Ureter (tissue), 1 donor: Measurements from ENCODE around the gene ACTL10. TPM values are rescaled to one million over a fixed set of nuclear protein-coding genes. Genes with fewer than 3 reads are reported as not detected.
"Not testable (repeated sequence)": the region's sequence is repeated elsewhere in the genome, so short reads cannot be mapped to it uniquely, and the experiment has no call there.

Source experiments
- DNase-seq: peaks from one replicate; pipeline ENCODE4 v3.0.0-alpha.2; 2020; ENCODE audit warnings: low spot score
- total RNA-seq: library from RNA; stranded (reverse); gene quantifications from one replicate; pipeline ENCODE4 v1.2.4, GENCODE V29; 2023
- donor health status: DM: yes; HTN: yes; CAD: no.

The ACTL10 gene
- 3.6 TPM for total RNA-seq

DNA sequence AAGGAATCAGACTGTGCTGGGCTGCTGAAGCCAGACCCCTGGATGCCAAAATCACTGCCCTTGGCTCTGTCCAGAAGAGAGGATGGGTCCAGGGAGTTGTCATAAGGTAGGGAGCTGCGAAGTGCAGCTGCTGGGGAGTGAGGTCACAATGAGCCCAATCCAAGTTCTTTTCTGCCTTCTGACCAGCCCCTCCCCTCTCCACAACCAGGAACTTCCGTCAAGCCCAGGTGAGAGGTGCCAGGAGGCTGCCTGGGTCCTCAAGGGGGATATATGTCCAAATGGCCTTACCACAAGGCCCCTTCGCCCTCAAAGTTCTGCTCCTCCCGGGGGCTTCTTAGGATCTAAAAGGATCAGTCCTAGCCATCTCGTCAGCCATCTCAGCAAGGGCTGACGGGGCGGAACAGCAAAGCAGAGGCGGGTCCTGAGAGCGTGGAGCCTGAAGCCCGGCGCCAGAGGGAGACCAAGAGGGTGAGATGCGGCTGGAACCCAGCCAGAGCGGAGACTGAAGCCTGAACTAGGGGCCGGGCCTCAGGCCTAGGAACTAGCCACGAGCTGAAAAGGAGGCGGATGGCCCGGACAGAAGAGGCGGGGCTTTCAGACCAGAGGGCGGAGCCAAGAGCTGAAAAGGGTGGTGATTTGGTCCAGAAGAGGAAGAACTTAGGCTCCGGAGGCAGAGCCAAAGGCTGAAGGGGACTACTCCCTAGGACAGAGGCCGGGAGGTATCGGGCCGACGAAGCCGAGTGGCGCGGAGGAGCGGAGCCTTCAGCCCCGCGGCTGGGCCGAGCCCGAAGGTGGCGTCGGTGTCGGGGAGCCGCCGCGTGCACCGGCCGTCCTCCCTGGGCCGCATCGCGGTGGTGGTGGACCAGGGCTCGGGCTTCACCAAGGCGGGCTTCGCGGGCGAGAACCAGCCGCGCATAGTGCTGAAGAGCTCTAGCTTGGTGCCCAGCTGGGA is at the start of gene ACTL10:
Gene ACTL10 (plus strand): TSS at position 651 of the 952 bp plus-strand sequence. CDS start 555 bp downstream, outside the sequence.
- DNase-seq = peak; percentile 98

GRCh38 chr20:33621717-33622400 is 44.9 kb upstream of the ACTL10 start:
- no peak for DNase-seq

DNA sequence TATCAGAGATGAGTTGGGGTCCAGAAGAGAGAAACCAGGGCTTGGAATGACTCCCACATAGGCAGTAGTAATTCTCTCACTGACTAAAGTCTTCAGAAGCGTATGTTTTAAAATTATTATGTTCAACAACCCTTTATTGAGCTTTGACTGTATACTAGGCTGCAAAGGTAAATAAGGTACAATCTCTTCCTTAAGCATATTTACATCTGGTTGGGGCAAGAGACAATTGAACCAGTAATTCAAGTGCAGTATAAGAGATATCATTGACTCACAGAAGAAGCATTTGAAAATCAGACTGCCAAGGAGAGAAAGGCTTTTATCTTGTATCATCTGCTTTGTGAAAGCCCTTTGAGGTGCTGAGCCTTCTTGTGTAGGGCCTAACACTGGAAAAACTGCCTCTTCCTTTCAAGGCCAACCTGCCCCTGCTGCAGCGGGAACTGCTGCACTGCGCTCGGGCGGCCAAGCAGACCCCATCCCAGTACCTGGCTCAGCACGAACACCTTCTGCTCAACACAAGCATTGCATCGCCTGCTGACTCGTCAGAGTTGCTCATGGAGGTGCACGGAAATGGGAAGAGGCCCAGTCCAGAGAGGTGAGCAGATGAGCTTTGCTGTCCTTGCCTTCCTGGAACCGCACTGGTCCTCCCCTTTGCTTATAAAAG is 43.9 kb upstream of the ACTL10 start:
- DNase-seq = no peak

DNA sequence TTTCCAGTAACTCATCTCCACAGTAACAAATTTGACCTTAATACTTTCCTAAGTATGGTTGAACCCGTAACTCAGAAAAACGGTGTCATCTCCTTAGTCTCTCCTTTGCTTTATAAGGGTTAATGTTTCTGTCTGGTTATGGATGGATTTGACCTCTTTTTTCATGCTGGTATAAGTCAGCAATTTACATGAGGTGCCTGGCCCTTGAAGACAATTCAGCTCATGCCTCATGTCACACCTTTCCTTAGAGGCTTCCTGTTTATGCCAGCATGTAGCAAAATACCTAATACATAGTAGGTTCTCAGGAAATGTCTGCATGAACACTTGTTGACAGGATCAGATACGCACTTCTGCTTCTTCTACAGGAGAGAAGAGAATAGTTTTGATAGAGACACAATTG is 42.3 kb upstream of the ACTL10 start:
- DNase-seq = no peak

DNA sequence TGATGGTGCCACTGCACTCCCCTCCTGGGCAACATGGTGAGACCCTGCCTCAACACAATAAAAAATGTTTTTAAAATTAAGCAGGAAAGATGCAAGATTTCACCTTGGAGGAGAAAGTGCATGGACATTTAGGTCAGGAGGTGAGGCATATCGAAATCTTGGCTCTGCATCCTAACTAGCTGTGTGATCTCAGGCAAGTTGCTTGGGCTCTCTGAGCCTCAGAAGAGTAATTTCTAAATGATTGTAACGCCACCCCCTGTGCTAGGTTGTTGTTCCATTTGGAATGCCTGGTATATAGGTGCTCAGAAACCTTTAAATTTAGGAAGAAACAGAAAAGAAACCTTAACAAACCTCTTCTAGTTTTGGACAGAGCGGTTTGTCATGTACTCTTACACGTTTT is 40.6 kb upstream of the ACTL10 start:
- no peak for DNase-seq

DNA sequence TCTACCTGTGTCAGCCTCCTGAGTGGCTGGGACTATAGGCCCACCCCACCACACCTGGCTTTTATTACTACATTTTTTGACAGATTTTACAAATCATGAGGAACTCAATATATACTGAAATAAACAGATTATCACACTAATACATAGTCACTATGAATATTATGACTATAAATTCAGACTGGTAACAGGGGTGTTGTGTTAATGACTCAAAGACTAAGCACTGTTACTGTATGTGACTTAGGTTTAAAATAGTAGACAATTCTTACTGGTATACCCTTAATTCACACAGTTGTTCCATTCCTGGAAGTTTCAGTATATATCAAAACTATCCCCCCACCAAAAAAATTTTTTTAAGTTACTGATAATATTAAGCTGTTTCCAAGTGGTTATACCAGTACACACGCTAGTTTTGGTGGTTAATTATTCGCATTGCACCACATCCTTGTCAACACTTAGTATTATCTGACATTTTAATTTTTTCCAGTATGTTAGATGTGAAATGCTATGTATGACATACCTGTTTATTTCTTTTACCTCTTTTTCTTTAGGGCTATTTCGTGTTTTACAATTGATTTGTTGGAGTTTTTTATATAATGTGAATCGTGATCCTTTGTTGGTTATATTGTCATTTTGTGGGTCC is 39.0 kb upstream of the ACTL10 start:
- DNase-seq = no peak

GRCh38 chr20:33629533-33629932 is 37.2 kb upstream of the ACTL10 start:
- DNase-seq = no peak

GRCh38 chr20:33629979-33630378 is 36.8 kb upstream of the ACTL10 start:
- DNase-seq = no peak

DNA sequence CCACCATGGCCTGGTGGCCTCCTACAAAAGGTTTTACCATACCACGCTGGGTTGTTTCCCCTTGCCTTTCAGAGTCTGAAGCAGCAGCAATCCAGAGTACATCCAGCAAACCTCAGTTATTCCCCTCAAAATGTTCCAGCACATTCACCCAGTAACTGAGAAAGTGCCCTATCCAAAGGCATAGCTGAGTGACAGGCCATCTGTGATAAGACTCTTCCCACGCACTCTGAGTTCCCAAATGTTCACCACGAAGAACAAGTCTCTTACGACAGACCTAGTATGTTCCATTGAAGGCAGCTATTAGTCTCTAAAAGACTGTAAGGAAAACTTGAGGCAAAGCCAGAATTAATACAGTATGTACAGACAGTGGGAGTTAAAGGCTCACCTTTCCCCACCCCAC is 36.2 kb upstream of the ACTL10 start:
- DNase-seq = no peak

GRCh38 chr20:33631910-33632309 is 34.8 kb upstream of the ACTL10 start:
- DNase-seq = not testable (repeated sequence)

DNA sequence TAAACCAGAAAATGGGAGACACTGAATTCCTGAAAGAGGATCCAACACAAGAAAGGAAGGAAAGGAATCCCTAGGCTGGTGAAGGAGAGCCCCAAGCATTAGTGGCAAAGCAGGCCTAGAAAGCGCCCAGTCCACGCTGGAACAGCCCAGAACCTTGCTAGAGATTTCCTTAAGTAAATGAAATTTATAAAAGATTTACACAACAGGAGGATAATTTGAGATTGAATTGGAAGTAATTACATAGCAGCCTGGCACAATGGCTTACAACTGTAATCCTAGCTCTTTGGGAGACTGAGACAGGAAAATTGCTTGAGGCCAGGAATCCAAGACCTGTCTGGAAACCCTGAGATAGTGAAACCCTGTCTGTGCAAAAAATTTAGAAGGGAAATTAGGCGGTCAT is 31.4 kb upstream of the ACTL10 start:
- DNase-seq = no peak

DNA sequence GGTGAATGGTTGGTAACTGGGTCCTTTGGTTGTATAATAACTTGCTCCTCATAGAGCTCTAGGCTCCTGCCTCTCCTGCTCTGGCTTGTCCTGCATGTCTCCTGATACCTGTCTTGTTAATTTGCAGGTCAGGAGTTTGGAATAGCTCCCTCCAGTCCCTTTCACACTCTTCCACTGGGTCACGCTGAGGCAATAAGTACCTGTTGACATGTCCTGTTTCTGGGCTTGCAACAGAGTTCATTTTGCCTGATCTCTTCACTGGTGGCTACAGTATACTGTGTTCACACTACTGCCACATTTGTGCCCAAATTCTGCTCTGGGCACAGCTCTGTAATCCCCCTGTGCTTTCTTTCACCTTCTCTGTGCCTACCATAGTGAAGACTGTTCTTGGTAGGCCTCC is 30.0 kb upstream of the ACTL10 start:
- no peak for DNase-seq

DNA sequence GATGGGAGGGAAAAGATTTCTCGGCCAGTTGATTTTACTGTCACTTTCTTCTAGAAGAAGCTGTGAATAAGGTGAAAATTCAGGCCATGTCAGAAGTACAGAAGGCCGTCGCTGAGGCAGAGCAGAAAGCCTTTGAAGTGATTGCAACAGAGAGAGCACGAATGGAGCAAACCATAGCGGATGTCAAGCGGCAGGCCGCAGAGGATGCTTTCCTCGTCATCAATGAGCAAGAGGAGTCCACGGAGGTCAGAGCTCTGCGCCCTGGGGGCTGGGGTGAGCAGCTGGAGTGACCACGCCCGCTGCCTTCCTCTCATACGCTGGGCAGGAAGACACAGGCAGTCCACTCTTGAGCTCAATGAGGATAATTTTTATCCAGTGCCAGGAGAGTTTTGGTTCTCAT is 26.5 kb upstream of the ACTL10 start:
- DNase-seq = no peak

DNA sequence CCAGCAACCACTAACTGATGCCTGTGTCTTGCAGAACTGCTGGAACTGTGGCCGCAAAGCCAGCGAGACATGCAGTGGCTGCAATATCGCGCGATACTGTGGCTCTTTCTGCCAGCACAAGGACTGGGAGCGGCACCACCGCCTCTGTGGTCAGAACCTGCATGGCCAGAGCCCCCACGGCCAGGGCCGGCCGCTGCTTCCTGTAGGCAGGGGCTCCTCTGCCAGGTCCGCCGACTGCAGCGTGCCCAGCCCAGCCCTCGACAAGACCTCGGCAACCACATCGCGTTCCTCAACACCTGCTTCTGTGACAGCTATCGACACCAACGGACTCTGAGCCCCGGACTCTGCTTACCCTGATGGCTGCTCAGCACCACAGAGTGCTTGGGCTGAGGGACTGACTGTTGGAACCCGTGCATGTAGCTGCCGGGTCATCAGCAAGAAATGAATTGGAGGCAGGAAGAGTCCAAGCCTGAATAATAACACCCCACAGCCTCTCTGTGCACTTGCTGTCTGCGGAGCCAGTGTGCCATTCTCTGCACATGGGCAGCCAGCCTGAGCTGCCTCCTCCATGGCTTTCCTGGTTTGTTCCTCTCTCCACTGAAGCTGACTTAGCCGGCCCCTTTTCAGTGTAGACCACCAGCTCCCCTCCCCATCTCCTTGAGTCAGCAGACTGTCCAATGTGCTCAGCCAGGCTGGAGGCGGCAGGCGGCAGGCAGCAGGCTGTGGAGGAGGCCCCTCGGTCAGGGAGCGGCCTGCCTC is 22.3 kb upstream of the ACTL10 start:
- DNase-seq = no peak

GRCh38 chr20:33645072-33645358 is 21.7 kb upstream of the ACTL10 start:
- DNase-seq = no peak

GRCh38 chr20:33645396-33645795 is 21.3 kb upstream of the ACTL10 start:
- DNase-seq = no peak

DNA sequence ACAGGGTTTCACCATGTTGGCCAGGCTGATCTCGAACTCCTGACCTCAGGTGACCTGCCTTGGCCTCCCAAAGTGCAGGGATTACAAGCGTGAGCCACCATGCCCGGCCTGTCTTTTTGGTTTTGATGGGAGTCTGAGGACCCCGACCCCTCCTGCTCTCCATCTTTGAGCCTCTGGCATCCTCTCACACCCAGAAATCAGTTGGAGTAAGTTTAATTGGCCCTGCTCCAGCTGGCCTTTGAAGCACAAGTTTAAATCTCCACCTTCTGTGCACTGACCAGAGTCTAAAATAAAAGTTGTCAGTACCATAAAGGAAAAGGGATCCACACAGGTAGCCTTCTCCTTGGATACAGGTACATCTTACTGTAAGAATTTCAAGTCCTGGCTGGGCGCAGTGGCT is 20.6 kb upstream of the ACTL10 start:
- no peak for DNase-seq

DNA sequence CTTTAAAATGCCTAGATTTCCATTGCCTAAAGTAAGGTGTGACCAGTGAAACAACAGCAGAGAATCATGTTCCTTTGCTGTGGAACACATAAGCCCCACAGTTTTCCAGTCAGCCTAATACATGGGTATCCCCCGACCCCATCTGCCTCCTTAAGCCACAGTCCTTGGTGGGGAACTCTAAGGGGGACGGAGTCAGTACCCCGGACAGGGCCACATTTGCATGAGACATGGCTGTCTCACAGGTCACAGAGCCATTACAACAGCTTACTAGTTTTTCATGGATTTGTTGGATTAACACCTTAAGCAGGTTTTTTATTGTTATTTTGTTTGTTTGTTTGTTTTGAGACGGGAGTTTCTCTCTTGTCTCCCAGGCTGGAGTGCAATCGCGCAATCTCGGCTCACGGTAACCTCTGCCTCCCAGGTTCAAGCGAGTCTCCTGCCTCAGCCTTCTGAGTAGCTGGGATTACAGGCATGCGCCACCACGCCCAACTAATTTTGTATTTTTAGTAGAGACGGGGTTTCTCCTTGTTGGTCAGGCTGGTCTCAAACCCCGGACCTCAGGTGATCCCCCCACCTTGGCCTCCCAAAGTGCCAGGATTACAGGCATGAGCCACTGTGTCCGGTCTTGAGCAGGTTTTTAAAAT is 19.7 kb upstream of the ACTL10 start:
- not testable (repeated sequence) for DNase-seq

- DNase-seq = no peak
Observed at GRCh38 chr20:33647603-33648395, 18.9 kb upstream of the ACTL10 start.

DNA sequence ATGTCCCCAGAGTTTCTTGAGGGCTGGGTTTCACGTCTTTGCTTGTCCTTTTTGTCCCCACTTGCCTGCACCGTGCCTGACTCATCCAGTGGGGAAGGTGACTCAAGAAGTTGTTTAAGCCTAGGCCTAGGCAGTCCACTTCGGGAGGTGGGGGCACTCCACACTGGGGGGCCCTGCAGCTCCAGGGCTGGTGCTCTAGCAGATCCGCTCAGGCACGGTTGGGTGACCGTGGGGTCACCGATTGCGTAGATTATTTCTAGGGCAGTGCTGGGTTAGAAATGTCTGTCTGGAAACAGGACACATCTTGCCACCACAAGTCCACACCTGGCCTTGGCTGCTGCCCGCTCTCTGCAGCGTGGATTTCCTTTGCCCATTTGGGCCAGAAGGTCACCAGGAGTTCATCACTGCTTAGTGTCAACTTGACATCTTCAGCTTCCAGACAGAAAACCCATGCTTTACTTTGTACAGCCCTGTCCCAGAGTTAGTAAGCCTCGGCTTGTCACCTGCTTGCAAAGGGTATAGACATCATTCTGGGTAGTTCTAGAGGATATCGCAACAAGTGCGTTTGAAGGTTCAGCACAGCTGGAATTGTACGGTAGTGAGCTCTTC is 18.2 kb upstream of the ACTL10 start:
- no peak for DNase-seq
